ENCODE measurements around the gene TAP2.

Gene TAP2

DNA sequence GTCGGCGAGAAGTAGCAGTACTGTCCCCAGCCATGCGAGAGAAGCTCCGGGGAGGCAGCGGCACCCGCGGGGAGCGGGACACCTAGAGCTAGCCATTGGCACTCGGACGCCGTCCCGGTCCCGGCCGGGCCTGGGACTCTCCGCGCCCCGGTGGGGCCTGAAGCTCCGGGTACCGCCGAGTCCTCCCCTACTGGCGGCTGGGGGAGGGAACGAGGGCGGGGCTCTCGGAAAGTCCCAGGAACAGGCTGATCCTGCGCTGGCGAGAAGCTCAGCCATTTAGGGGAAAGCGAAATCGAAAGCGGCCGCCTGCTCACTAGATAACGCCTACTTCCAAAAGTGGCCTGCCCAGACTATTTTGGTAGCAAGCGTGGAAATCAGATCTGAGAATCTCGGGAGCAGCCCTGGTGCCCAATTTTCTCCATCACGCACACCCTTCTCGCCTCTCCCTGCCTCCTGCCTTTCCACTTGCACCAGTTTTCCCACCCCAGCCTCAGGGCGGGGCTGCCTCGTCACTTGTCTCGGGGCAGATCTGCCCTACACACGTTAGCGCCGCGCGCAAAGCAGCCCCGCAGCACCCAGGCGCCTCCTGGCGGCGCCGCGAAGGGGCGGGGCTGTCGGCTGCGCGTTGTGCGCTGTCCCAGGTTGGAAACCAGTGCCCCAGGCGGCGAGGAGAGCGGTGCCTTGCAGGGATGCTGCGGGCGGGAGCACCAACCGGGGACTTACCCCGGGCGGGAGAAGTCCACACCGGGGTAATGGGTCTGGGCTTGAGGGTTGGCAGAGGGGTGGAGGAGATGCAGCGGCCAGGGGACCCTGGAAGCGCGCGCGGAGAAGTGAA lies 15.2 kb upstream of the TAP2 start, which contains the start of the genes PSMB9 and TAP1:
Gene PSMB9 (plus strand): TSS at position 652 of the 835 bp plus-strand sequence. CDS start 38 bp downstream, at position 690.
Gene TAP1 (minus strand): TSS at position 164 of the 835 bp plus-strand sequence. CDS start 68 bp downstream, at position 96.
- DNase-seq = peak; percentile 96

DNA sequence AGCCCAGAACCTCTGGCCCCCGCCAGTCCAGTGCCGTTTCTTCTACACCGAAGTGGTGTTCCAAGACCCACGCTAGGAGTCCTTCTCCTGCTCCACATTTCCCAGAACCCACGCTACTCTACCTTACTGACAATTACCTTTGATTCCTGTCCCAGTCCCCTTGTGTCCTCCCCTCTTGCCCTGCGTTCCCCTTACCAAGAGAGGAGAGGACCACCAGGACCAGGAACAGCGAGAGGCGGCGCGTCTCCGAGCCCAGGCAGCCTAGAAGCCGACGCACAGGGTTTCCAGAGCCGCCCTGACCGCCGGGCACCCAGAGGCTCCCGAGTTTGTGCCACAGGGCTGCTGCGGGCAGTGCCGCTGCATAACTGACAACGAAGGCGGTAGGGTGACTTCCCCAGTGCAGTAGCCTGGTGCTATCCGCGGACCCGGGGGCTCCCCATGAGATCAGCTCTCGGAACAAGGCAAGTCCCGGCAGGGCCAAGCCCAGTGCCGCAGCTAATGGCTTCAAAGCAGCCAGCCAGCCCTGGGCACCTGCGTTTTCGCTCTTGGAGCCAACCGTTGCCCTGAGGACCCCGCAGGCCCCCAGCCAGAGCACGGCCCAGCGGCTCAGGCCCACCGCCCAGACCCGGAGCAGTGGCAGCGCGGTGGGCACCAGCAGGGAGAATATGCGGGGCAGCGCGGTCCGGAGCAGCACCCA lies 14.5 kb upstream of the TAP2 start:
- DNase-seq = peak; percentile 56

DNA sequence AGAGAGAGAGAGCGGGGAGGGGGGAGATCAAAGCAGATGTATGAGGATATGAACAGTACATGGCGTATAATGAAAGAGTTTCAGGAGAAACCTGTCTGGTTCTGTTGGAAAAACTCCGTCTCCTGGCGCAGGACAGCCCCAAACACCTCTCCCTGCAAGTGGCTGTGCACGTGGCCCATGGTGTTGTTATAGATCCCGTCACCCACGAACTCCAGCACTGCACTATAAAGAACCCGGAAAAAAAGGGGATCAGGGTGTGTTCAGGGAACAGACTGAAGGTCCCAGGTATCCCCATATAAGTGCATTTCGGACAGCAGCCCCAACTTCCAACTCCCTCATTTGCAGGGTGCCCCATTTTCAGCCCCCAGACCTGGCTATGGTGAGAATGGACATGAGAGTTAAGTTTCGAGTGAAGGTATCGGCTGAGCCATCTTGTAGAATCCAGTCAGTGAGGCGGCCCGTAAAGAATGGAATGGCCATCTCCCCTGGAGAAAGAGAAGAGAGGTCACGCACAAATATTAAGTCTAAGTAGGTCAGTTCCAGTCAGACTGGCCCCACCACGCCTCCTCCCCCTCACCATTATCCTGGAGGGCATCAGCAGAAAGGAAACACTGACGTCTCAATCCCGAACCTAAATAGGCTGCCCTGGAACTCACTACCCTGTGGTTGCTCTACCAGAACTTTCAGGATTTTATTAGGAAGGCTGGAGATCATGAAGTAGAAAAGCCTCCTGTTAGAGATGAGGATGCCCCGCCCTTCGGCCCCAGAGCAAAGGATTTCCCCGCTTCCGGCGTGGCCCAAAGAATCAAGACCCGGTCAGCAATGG lies 13.7 kb upstream of the TAP2 start:
- peak; percentile 42 for DNase-seq

DNA sequence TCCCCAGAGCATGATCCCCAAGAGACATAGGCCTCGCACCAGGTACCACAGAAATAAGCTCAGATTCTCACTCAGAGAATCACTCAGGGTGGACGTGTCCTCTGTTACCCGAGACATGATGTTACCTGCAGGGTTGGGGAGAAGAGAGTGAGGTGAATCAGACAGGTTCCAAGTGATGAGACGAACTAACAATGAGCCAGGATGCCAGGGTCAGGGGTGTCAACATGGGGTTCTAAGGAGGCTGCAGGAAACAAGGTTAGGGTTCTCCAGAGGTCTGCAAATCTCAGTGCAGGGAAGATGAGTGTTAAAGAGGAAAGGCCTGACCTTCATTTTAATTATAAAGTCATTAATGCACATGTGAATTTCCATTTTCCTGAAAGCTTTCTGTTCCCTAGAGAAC lies 12.5 kb upstream of the TAP2 start:
- no peak for DNase-seq

DNA sequence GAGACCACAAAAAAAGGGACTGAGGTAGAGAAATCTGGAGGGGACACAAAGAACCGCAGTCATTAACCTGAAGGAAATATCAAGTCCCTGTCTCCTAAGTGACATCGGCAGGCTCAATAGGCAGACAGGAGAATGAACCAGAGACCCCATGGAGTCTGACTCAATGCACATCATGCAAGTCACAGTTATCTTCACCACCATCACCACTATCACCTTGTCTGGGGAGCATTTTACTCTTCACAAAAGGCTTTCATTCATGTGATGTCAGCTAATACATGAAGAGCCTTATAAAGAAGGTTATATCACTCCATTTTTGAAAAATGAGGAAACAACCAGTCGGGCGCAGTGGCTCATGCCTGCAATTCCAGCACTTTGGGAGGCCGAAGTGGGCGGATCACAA lies 10.6 kb upstream of the TAP2 start:
- no peak for DNase-seq

DNA sequence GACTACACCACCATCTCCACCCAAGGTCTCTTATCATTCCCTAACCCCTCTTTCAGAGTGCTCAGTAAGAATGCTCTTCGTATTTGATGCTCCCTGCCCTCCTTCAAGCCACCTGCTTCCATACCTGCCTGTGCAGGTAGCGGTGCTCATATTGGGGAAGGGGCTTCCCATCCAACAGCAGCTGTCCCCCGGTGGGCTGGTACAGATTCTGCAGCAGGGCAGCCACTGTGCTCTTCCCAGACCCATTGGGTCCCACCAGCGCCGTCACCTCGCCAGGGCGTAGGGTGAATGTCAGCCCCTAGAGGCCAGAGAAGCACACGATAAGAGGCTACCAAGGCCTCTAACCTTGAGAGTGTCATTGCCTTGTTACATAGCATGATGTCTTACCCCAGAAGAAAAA lies 9.3 kb upstream of the TAP2 start:
- DNase-seq = no peak

DNA sequence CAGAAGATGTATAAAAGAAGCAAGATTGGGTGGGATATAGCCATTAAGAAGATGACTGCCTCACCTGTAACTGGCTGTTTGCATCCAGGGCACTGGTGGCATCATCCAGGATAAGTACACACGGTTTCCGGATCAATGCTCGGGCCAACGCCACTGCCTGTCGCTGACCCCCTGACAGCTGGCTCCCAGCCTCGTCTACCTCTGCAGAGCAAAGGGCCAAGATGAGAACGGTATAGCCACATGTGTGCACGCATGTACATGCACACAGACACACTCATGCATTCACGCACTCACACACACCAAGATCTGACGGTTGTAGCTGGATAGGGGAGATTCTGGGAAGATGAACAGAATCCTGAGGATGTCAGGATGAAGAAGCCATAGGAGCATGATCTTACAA lies 8.5 kb upstream of the TAP2 start:
- DNase-seq = no peak

DNA sequence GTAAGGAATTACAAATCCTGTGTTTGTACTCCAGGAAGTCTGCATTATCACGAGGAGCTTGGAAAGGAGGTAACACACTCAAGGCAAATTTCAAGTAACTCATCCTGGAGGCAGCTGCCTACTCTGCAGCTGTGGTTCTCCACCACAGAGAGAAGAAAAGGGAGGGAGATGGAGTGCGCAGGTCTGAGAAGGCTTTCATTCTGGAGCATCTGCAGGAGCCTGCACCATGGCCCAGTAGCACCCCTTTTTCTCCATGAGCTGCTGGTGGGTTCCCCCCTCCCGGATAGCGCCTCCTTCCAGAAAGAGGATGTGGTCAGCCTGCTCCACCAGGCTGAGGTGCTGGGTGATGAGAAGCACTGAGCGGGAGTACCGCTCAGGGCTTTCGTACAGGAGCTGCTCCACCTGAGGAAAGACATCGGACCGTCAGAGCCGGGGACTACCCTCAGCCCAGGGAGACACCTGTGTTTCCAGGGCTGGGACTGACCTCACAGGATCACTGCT lies 6.9 kb upstream of the TAP2 start:
- peak; percentile 57 for DNase-seq

DNA sequence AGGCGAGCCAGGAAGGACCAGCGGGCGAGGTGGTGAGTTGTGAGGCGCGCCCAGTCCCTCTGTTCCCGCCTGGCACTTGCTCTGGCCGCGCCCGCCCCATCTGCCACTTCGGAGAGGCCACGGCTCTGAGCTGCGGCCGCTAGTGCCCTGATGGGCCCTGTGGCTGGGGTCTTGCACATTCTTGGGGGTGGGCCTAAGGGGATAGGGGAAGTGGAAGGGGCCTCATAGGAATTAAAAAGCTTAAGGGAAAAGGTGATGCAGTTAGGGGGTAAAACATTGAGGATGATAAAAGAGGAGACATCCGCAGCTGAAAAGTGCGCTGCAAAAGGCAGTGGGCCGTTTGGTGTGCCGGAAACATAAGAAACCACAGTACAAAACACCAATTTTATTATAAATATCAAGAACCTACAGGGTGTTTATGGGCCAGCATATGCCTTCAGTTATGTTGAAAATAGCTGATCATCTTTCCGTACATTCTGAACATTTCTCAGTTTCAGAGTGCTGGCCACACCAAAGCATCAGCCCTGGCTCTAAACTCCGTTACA lies 6.4 kb upstream of the TAP2 start:
- DNase-seq = no peak

DNA sequence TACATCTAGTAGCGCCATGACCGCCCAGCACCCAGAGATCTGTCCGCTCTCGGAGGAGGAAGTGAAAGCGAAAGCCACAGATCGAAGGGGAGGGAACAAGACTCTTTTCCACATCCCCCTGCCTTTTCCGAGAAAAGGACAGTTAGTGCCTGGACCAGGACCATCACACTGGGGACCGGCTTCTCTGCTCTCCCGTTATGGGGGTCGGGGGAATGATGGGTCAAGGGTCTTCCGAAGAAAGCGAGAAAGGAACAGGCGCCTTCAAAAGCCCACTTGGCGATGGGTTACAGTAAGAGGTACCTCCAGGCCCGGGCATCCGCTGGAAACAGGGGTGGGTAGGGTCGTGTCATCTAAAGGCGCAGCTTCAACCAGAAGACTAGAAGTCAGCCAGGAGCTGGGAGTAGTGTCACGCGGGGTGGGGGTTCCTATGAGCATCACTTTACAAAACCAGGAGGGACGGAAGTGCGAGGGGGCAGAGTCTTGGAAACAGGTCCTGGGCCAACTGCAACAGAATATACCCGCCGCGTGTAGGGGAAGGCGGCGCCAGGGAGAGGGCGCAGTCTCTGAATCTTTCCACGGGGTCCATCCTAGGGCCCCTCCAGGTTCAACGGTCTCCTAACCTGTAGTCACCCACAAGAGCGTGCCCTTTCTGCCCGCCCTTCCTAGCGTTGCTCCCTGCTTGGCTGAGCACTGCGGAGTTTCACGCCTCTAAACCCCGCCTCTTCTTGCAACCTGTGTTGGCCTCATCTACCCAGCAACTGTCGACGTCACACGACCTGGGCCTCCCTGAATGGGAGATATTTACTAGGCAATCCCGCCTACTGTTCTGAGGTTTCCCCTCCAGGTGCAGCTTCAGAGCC lies 5.7 kb upstream of the TAP2 start, which contains the start of gene PSMB8:
Gene PSMB8 (minus strand): TSS at position 69 of the 860 bp plus-strand sequence. CDS start 51 bp downstream, at position 18.
- peak; percentile 99 for DNase-seq

DNA sequence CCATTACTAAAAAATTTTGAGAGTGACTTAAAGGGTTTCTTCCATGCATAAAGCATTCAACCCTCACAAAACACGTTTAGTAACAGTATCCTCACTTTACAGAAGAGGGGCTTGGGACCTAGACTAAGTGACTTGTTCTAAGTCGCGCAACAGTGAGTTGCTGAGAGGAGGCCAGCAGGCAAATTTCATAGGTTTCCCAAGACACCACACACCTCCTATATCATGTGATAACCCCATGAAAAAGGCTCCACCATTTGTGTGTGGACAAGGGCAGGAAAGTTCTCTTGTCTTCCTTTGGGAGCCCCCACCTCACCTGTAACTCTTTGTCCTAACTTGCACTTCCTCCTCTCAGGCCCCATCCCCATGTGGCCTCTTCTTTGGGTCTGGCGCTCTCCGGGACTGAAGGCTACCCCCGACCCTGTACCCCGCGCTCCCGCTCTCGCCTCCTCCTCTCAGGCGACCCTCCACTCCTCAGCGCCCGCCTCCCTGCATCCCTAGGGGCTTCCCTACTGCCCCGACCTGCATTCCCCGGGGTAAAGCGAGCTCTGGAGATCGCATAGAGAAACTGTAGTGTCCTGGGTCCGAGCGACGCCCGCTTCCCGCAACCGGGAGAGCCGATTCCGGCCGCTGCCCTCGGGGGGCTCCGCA lies 4.9 kb upstream of the TAP2 start:
- DNase-seq = no peak

DNA sequence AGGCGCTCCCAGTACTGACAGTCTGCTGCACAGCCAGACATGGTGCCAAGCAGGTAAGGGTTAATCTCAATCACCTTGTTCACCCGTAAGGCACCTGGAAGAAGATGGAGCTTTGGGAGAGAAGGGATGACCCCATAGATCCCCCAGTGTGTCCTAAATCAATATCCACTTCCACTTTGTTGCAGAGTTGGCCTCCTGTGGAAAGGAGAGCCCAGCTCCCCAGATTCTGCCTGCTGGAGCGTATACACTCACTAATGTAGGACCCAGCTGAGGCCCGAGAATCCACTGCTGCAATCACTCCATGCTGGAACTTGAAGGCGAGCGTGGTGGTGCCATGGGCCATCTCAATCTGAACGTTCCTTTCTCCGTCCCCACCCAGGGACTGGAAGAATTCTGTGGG lies 4.2 kb upstream of the TAP2 start:
- DNase-seq = no peak

DNA sequence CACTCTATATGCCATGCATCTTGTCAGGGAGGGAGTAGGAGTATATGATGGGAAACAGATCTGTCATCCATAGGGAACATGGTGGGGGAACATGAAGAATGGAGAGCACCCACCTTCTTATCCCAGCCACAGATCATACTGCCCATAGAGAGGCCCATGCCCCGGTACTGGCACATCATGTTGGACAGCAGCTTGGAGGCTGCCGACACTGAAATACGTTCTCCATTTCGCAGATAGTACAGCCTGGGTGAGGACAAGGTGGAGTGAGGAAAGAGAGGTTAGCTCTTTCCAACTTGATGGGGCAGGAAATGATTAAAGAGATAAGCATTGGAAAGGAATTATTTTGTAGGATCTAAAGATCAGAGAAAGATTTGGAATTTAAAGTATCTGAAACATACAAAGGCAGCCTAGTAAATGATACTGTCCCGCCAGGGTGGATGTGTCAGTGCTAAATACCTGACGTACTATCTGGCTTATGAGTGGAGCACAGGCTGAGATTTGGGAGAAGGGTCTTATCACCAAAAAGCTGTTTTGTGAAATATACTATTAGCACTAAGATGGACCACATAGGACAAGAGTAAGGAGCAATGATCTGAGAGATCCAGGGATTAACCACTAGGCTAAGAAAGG lies 3.6 kb upstream of the TAP2 start:
- DNase-seq = no peak

DNA sequence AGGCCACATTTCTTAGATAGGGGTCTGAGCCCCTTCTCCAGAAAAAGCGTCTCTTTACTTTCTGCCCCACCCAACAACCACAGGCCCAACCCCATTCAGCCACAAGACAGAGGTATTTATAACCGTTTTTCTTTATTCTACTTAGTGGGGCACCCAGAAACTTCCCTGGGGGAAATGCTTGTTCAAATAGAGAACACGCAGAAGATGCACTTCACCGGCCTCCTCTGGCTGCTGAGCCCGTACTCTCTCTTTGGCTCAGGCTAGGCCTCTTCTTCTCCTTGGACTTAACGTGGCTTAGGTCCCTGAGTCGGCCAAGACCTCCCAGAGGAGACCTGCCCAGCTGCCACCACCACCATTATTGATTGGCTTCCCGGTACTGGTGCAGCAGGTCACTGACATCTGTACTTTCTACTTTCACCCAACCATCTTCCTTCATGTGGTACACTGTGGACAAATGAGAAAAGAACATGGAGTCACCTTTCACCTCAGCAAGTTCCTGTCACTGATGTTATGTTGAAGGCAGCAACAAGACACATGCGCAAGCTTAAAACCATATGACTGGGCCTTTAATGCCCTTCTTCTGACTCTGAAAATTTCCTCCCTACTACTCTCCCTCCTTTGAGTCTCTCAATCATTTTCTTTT lies 2.2 kb upstream of the TAP2 start:
- DNase-seq = peak; percentile 54

DNA sequence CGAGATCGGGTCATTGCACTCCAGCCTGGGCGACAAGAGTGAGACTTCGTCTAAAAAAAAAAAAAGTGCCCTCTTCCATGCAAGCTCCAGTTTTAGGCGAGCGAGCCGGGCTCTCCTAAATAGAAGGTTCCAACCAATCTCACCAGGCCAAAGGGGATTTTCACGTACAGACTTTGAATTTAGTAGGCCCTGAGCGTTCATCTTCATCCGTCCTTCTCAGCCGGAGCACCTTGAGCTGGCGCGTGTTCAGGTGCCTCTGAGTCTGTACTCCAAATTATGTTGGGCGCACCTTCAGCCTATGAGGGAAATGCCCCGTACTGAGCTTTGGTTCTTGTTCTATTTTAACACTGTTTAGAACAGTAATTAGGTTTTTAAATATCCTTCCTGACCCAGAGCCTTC lies 817 bp upstream of the TAP2 start:
- DNase-seq = no peak

DNA sequence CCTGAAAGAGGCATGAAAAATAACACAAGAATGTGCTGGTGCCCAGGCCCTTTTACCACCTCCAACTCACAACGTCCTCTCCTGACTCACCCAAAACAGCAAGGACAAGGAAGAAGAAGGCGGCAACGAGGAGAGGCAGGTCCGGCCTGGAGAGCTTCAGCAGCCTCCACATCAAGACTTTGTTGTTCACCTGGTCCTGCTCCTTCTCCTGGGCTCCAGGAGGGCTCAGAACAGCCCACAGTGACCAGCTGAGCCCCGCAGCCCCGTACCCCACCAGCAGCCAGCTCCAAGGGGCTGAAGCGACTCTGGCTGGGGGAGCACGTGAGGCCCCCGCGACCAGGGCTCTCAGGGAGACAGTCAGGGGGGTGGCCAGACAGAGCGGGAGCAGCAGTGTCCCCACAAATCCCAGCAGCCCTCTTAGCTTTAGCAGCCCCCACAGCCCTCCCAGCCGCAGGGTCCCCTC lies 857 bp downstream of the TAP2 start:
- DNase-seq = no peak

DNA sequence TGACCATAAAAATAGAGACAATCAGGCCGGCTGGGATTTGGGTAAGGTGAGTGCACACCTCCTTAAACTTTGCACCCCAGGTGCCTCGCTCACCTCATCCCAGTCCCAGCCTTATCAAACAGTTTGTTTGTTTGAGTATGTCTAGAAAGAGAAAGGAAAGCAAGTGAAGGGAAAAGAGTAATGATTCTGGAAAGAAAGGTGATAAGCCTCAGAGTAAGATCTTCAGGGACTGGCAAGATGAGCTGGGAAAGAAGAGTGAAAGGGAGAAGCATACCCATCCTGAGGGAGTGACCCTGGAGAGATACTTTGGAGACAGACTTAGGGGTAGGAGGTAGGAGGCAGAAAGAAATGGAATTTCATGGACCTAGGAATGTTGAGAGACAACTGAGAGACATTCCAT lies 1.7 kb downstream of the TAP2 start:
- DNase-seq = no peak

DNA sequence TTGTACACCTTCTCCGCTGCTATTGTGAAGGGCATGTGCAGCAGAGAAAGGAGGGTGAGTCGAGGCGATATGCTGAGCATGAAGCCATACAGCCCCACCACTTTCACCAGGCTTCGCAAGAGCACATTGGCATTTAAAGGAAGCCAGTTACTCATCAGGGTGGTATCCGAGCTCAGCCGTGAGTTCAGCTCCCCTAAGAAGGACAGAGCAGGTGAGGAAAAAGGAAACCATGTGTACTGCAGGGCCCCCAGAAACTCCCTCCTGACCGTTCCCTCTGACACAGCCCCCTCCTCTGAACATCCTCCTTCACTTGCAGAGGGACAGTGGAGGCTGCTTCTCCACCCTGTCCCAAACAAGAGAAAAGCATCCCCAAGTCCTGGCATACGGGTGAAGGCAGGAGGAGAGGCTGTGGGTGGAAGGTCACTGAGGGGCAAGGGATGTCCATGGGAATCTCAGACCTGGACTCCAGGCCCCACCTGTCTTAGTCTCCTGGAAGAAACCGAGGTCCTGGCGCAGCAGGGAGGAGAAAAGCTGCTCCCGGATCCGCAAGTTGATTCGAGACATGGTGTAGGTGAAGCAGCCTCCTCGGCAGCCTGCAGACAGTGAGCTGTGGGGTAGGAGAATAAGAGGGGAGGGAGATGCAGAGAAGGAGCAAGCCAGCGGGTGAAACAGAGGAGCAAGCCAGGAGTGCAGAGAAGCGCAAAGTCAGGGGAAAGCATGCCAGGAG lies 3.2 kb downstream of the TAP2 start:
- no peak for DNase-seq

DNA sequence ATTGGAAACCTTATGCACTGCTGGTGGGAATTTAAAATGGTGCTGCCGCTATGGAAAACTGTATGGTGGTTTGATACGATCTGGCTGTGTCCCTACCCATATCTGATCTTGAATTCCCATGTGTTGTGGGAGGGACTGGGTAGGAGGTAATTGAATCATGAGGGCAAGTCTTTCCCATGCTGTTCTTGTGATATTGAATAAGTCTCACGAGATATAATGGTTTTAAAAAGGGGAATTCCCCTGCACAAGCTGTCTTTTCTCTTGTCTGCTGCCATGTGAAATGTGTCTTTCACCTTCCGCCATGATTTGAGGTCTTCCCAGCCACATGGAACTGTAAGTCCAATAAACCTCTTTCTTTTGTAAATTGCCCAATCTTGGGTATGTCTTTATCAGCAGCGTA lies 4.9 kb downstream of the TAP2 start:
- DNase-seq = no peak
